Smooth muscle cell (in vitro differentiated cells): ENCODE results near the gene PDILT. TPM values are rescaled to one million over a fixed set of nuclear protein-coding genes. Genes with fewer than 3 reads are reported as not detected.

Source experiments
- DNase-seq: peaks from one replicate; lab custom pipeline; 2025; ENCODE audit not compliant: unreplicated experiment; lab: John Stamatoyannopoulos, UW
- H2AFZ ChIP-seq: fragments of 200-600 bp; sonication (generic); 2 replicates; pipeline ENCODE4 v1.6.0; 2016; ENCODE audit warnings: antibody characterized with exemption, low read depth, mild to moderate bottlenecking
- H3F3A ChIP-seq: fragments of 200-600 bp; sonication (generic); 2 replicates; pipeline ENCODE4 v1.6.0; 2017; ENCODE audit warnings: antibody characterized with exemption, low read depth
- H3K27ac ChIP-seq: fragments of 200-600 bp; sonication (generic); 2 replicates; pipeline ENCODE4 v1.5.1; 2016; ENCODE audit warnings: low read depth, mild to moderate bottlenecking
- H3K27me3 ChIP-seq: fragments of 200-600 bp; sonication (generic); 2 replicates; pipeline ENCODE4 v1.6.1; 2016; ENCODE audit warnings: low read depth, mild to moderate bottlenecking
- H3K36me3 ChIP-seq: fragments of 200-600 bp; sonication (generic); 2 replicates; pipeline ENCODE4 v1.5.1; 2016; ENCODE audit warnings: low read depth
- H3K4me1 ChIP-seq: fragments of 200-600 bp; sonication (generic); 2 replicates; pipeline ENCODE4 v1.5.1; 2016; ENCODE audit warnings: low read depth
- H3K4me2 ChIP-seq: fragments of 200-600 bp; sonication (generic); 2 replicates; pipeline ENCODE4 v1.6.0; 2016; ENCODE audit warnings: mild to moderate bottlenecking
- H3K4me3 ChIP-seq: fragments of 200-600 bp; sonication (generic); 2 replicates; pipeline ENCODE4 v1.5.1; 2016; ENCODE audit warnings: mild to moderate bottlenecking
- H3K79me2 ChIP-seq: fragments of 200-600 bp; sonication (generic); 2 replicates; pipeline ENCODE4 v1.6.0; 2016; ENCODE audit warnings: low read depth, mild to moderate bottlenecking
- H3K9ac ChIP-seq: fragments of 200-600 bp; sonication (generic); 2 replicates; pipeline ENCODE4 v1.6.0; 2016; ENCODE audit warnings: low read depth
- H3K9me3 ChIP-seq: fragments of 200-600 bp; sonication (generic); replicated peaks from 2 replicates; pipeline ENCODE4 v1.5.1; 2016; ENCODE audit warnings: low read depth
- H4K20me1 ChIP-seq: fragments of 200-600 bp; sonication (generic); 2 replicates; pipeline ENCODE4 v1.6.0; 2016; ENCODE audit warnings: low read depth
- CTCF ChIP-seq: fragments of 200-600 bp; sonication (generic); IDR thresholded peaks from 2 replicates; pipeline ENCODE4 v1.5.1; 2017; ENCODE audit warnings: borderline replicate concordance, mild to moderate bottlenecking, antibody characterized with exemption; ENCODE audit not compliant: insufficient read depth, poor library complexity, severe bottlenecking
- WGBS: methylation state at CpG from one replicate; pipeline ENCODE4 v1.1.7; 2016; ENCODE audit warnings: low lambda C conversion rate; 5-methylcytosine and 5-hydroxymethylcytosine counted together
- polyA plus RNA-seq: library from polyadenylated mRNA; unstranded; fragments of >200 nt; fragmentation: Nextera tagmentation; extraction: Ambion mirVana; gene quantifications from 2 replicates; pipeline ENCODE4 v1.2.1, GENCODE V29; 2016
- total RNA-seq: library from RNA; depleted of rRNA; stranded (reverse); fragments of >200 nt; gene quantifications from 2 replicates; pipeline ENCODE4 v1.2.3, GENCODE V29; 2014

The PDILT gene
- total and polyA plus RNA-seq, 2 experiments from 2014 or later, result not detected

DNA sequence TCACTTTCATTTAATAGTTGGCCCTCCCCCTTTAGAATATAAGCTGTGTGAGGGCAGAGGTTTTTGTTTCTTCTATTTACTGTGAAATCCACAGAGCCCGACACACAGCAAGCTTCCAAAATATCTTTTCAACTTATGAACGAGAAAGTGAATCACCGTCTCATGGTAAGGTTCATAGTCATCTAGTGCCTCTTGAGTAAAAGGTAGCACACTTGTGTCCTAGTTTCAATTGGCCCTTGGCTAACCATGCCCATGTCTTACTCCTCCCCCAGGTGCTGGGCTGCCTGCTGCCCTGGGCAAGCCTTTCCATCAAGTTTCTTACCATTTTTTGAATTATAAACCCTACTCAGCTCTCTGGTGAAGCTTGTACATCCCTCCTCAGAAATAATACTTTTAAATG is 64.8 kb downstream of the PDILT start:
- no peak overlapping the region for H3K9ac ChIP-seq
- H3K27ac ChIP-seq, result no peak overlapping the region
- TF ChIP-seq CTCF, result no peak
- no peaks in the 10 kb centered on the region for H3K9me3 ChIP-seq
- H3K4me1 ChIP-seq, result no peaks in the 10 kb centered on the region
- no peaks in the 10 kb centered on the region for H3K36me3 ChIP-seq
- H3F3A ChIP-seq, result no peaks in the 10 kb centered on the region
- H4K20me1 ChIP-seq, result no peaks in the 10 kb centered on the region
- H3K4me3 ChIP-seq, result no peak overlapping the region
- H2AFZ ChIP-seq, result no peak overlapping the region
- H3K4me2 ChIP-seq, result no peak overlapping the region
- 89% methylated on average over 3 of the region's 3 CpGs for WGBS
- no peaks in the 10 kb centered on the region for H3K27me3 ChIP-seq
- no peaks in the 10 kb centered on the region for H3K79me2 ChIP-seq
- no peak for DNase-seq

GRCh38 chr16:20336955-20337354 is 67.6 kb downstream of the PDILT start:
- Histone ChIP-seq H3K4me1 (no peaks in the 10 kb centered on the region), H3K9me3 (no peaks in the 10 kb centered on the region), H3K27ac (no peak overlapping the region), H2AFZ (no peak overlapping the region), H3K9ac (no peak overlapping the region), H3K36me3 (no peaks in the 10 kb centered on the region), H4K20me1 (no peaks in the 10 kb centered on the region), H3K27me3 (no peaks in the 10 kb centered on the region), H3K79me2 (no peaks in the 10 kb centered on the region), H3F3A (no peaks in the 10 kb centered on the region), H3K4me2 (no peak overlapping the region), H3K4me3 (no peak overlapping the region)
- DNase-seq, result no peak
- no peak for TF ChIP-seq CTCF
- 61% methylated on average over 2 of the region's 2 CpGs for WGBS

DNA sequence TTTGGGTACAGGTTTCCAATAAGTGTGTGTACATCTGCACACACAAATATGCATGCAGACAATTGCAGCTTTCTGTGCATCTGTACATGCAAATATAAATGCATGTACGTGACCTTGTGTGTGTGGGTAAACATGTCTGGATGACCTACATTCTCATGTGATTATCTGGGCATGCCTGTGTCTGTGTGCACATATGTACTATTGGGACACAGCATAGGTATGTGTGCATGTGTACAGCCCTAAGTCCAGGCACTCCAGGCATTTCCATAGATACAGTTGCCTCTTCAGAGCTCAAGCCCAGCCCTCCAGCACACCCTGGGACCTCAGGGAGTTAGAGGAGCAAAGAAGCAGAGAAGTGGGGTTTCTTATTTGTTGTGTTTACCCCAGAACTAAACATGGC is 70.1 kb downstream of the PDILT start:
- Histone ChIP-seq H3K27ac (no peak overlapping the region), H4K20me1 (no peaks in the 10 kb centered on the region), H3K36me3 (no peaks in the 10 kb centered on the region), H3K4me3 (no peak overlapping the region), H2AFZ (no peak overlapping the region), H3F3A (no peaks in the 10 kb centered on the region), H3K4me1 (no peaks in the 10 kb centered on the region), H3K9ac (no peak overlapping the region), H3K9me3 (no peaks in the 10 kb centered on the region), H3K27me3 (no peaks in the 10 kb centered on the region), H3K79me2 (no peaks in the 10 kb centered on the region), H3K4me2 (no peak overlapping the region)
- DNase-seq, result no peak
- TF ChIP-seq CTCF, result no peak
- WGBS, result 87% methylated on average over 1 of the region's 1 CpG

- no peaks in the 10 kb centered on the region for H3K27me3 ChIP-seq
- H3K4me1 ChIP-seq, result no peaks in the 10 kb centered on the region
- 77% methylated on average over 5 of the region's 5 CpGs for WGBS
- no peak overlapping the region for H3K4me2 ChIP-seq
- H3K79me2 ChIP-seq, result no peaks in the 10 kb centered on the region
- H3F3A ChIP-seq, result no peaks in the 10 kb centered on the region
- no peaks in the 10 kb centered on the region for H3K9me3 ChIP-seq
- no peaks in the 10 kb centered on the region for H4K20me1 ChIP-seq
- H2AFZ ChIP-seq, result no peak overlapping the region
- TF ChIP-seq CTCF, result no peak
- DNase-seq, result no peak
- no peaks in the 10 kb centered on the region for H3K36me3 ChIP-seq
- no peak overlapping the region for H3K9ac ChIP-seq
- no peak overlapping the region for H3K27ac ChIP-seq
- no peak overlapping the region for H3K4me3 ChIP-seq
These were observed 71.4 kb downstream of the PDILT start for GRCh38 chr16:20333120-20333519.
